ENCODE data around the gene ADAMTS1.

GRCh38 chr21:26845759-26846035, 488 bp upstream of the ADAMTS1 start:
- TF ChIP-seq ZNF274 (IDR thresholded peaks at IDR 0.05; ENCODE audit: low read depth, low read length) (no peak), SUZ12 (IDR thresholded peaks at IDR 0.05; ENCODE audit: extremely low read depth, insufficient read depth, insufficient read length) (no peak)

Measured in NT2/D1 (cell line).